Measurements from ENCODE around the gene STX1A. TPM values are rescaled to one million over a fixed set of nuclear protein-coding genes. Genes with fewer than 3 reads are reported as not detected.

Gene STX1A
- polyA plus RNA-seq, 2 of the 4 experiments (the other 2 are of a cell fraction): 49.2 to 81.7 TPM

DNA sequence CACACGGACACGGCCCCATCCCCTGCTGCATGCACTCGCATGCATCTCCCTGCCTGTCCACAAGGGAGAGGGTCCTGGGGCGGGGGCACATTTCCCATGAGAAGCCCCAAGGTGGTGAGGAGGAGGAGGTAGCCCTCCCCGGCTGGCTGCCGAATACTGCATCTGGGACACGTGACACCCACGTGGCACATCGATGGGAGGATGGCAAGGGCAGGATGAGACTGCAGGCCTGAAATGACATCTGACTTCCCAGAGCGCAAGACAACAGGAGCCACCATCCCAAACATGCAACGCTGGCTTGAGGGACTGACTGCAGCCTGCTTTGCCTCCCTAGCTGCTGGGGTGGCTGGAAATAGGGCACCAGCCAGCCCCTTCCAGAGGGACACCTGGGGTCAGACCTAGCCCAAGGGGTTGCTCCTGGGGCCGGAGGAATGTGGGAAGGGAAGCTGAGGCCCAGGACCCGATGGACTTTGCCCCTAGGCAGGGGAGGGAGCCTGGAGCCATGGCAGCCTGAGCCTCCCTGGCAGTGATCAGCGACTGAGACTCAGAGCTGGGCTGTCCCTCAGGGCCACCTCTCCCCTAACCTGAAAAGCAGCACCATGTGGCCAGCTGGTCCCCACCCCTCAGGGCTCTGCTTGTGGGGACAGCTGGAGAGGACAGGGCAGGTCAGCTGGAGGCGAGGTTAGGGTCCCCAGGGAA is 19.9 kb downstream of the STX1A start:
- ATAC-seq (no peak), DNase-seq (ENCODE audit: low read depth in 1 of 2, low spot score in 1 of 2) (no peak), FAIRE-seq (no peak)
- 0 out of 3 replicates have a peak overlapping the region, but pooled peaks have one; percentile 7 for H3K4me2 ChIP-seq
- POLR2A ChIA-PET: interaction anchor here (0.5 kb wide), 1 partner anchor 12 kb away, joined by 4 read pairs; no protein-coding TSS in a partner anchor
- 80% methylated on average over 9 of the region's 15 CpGs for WGBS (ENCODE audit: missing lambda C conversion rate)
- CTCF ChIA-PET: interaction anchor here (2.3 to 10.0 kb wide), 6 partner anchors 8 to 93 kb away, joined by 17 to 139 read pairs (median 52); partner anchors contain the start of gene STX1A
- H3K9me3 ChIP-seq: no peaks in the 10 kb centered on the region
- no peak overlapping the region for H3K4me3 ChIP-seq
- peak overlapping the region; percentile 42 to 99; a peak in 5 of 6 replicates for H3K27ac ChIP-seq
- peak in 1 of 2 experiments; percentile 3; a peak in 1 of 5 replicates for TF ChIP-seq JUN (IDR thresholded peaks at IDR 0.05)
- TF ChIP-seq RFX5 (IDR thresholded peaks at IDR 0.05): no peak
- peak; percentile 46; the same call in 1 of the 2 replicates for TF ChIP-seq POLR2AphosphoS2 (conservative IDR thresholded peaks at IDR 0.05; ENCODE audit: low read length)
- TF ChIP-seq, protein P1, sequence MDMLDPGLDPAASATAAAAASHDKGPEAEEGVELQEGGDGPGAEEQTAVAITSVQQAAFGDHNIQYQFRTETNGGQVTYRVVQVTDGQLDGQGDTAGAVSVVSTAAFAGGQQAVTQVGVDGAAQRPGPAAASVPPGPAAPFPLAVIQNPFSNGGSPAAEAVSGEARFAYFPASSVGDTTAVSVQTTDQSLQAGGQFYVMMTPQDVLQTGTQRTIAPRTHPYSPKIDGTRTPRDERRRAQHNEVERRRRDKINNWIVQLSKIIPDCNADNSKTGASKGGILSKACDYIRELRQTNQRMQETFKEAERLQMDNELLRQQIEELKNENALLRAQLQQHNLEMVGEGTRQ (IDR thresholded peaks at IDR 0.05): peak; percentile 60
- H3K4me1 ChIP-seq: peaks cover 60% of the 10 kb centered on the region

DNA sequence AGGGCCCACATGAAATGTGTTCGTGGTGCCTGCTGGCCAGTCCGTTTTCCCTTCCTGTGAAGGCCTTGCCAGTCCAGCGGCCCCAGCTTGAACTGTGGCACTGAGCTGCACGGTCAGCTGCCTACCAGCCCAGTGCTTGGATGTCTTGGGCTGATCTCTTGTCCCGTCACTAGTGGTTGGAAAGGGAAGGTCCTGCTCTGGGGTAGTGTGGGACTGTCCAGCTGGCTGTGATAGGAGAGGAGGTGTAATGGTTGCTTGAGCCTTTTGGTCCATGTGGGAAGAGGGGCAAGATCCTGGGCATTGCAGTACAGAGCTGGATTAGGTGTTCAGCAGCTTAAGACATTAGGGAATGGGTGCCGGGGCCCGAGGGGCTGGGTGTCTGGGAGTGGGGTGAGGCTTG is 21.1 kb downstream of the STX1A start:
- DNase-seq (ENCODE audit: low read depth in 1 of 2, low spot score in 1 of 2) (no peak), FAIRE-seq (no peak), ATAC-seq (no peak)
- peak overlapping the region in 1 of 2 experiments; percentile 99; a peak in 3 of 6 replicates for H3K27ac ChIP-seq
- no peak overlapping the region for H3K4me2 ChIP-seq
- CTCF ChIA-PET: interaction anchor here (0.7 to 10.0 kb wide), 8 partner anchors 10 to 92 kb away, joined by 3 to 139 read pairs (median 9); partner anchors contain the start of genes BUD23, DNAJC30, STX1A and VPS37D
- WGBS (ENCODE audit: missing lambda C conversion rate): 87% methylated on average over 5 of the region's 7 CpGs
- POLR2A ChIA-PET: interaction anchor here (0.6 to 2.1 kb wide), 4 partner anchors 7 to 27 kb away, joined by 3 to 16 read pairs (median 4); no protein-coding TSS in a partner anchor
- no peak overlapping the region for H3K4me3 ChIP-seq
- no peaks in the 10 kb centered on the region for H3K9me3 ChIP-seq
- H3K4me1 ChIP-seq: peaks cover 48% of the 10 kb centered on the region
- TF ChIP-seq, protein P2, sequence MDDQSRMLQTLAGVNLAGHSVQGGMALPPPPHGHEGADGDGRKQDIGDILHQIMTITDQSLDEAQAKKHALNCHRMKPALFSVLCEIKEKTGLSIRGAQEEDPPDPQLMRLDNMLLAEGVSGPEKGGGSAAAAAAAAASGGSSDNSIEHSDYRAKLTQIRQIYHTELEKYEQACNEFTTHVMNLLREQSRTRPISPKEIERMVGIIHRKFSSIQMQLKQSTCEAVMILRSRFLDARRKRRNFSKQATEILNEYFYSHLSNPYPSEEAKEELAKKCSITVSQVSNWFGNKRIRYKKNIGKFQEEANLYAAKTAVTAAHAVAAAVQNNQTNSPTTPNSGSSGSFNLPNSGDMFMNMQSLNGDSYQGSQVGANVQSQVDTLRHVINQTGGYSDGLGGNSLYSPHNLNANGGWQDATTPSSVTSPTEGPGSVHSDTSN (IDR thresholded peaks at IDR 0.05): 0 out of 2 replicates have a peak, but pooled peaks have one; percentile 30
- no peak for TF ChIP-seq ESRRA (IDR thresholded peaks at IDR 0.05; ENCODE audit: borderline replicate concordance, low read length)
- no peak for TF ChIP-seq CEBPB (IDR thresholded peaks at IDR 0.05)
- TF ChIP-seq, protein P3, sequence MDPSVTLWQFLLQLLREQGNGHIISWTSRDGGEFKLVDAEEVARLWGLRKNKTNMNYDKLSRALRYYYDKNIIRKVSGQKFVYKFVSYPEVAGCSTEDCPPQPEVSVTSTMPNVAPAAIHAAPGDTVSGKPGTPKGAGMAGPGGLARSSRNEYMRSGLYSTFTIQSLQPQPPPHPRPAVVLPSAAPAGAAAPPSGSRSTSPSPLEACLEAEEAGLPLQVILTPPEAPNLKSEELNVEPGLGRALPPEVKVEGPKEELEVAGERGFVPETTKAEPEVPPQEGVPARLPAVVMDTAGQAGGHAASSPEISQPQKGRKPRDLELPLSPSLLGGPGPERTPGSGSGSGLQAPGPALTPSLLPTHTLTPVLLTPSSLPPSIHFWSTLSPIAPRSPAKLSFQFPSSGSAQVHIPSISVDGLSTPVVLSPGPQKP (IDR thresholded peaks at IDR 0.05; ENCODE audit: low read depth, low read length): no peak
- TF ChIP-seq POLR2AphosphoS2 (conservative IDR thresholded peaks at IDR 0.05; ENCODE audit: low read length): peak; percentile 93
- TF ChIP-seq, protein P4, sequence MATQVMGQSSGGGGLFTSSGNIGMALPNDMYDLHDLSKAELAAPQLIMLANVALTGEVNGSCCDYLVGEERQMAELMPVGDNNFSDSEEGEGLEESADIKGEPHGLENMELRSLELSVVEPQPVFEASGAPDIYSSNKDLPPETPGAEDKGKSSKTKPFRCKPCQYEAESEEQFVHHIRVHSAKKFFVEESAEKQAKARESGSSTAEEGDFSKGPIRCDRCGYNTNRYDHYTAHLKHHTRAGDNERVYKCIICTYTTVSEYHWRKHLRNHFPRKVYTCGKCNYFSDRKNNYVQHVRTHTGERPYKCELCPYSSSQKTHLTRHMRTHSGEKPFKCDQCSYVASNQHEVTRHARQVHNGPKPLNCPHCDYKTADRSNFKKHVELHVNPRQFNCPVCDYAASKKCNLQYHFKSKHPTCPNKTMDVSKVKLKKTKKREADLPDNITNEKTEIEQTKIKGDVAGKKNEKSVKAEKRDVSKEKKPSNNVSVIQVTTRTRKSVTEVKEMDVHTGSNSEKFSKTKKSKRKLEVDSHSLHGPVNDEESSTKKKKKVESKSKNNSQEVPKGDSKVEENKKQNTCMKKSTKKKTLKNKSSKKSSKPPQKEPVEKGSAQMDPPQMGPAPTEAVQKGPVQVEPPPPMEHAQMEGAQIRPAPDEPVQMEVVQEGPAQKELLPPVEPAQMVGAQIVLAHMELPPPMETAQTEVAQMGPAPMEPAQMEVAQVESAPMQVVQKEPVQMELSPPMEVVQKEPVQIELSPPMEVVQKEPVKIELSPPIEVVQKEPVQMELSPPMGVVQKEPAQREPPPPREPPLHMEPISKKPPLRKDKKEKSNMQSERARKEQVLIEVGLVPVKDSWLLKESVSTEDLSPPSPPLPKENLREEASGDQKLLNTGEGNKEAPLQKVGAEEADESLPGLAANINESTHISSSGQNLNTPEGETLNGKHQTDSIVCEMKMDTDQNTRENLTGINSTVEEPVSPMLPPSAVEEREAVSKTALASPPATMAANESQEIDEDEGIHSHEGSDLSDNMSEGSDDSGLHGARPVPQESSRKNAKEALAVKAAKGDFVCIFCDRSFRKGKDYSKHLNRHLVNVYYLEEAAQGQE (IDR thresholded peaks at IDR 0.05): no peak
- TF ChIP-seq JUN (IDR thresholded peaks at IDR 0.05): no peak
- TF ChIP-seq PHF8 (IDR thresholded peaks at IDR 0.05; ENCODE audit: borderline replicate concordance, low read depth): no peak
- TF ChIP-seq RAD21 (conservative IDR thresholded peaks at IDR 0.05 in 1 of 2, IDR thresholded peaks at IDR 0.05 in 1 of 2): no peak

DNA sequence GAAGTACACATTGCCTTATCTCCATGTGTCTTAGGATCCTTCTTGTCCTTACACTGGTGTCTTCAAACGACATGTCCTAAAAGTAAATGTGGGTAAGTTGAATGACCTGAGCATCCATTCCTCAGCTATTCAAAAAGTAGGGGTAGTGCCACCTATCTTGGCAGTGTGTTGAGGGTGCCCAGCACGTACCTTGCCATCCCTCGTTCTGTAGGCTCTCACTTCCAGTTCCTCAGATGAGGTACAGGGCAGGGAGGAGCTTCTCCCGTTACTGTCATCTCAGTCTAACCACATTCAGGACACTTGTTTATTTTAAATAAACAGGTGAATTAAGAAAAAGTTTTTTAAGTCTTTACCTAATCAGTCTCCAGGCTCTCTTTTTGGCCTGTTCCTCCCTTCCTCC is 23.1 kb downstream of the STX1A start:
- H3K4me2 ChIP-seq: no peak overlapping the region
- no peak for FAIRE-seq
- H3K4me3 ChIP-seq: no peak overlapping the region
- no peaks in the 10 kb centered on the region for H3K9me3 ChIP-seq
- H3K4me1 ChIP-seq: peaks cover 28% of the 10 kb centered on the region
- ATAC-seq: no peak
- WGBS (ENCODE audit: missing lambda C conversion rate): 93% methylated on average over 4 of the region's 4 CpGs
- DNase-seq (ENCODE audit: low read depth in 1 of 2, low spot score in 1 of 2): no peak
- H3K27ac ChIP-seq: no peak overlapping the region
- TF ChIP-seq, protein P5, sequence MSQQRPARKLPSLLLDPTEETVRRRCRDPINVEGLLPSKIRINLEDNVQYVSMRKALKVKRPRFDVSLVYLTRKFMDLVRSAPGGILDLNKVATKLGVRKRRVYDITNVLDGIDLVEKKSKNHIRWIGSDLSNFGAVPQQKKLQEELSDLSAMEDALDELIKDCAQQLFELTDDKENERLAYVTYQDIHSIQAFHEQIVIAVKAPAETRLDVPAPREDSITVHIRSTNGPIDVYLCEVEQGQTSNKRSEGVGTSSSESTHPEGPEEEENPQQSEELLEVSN (IDR thresholded peaks at IDR 0.05; ENCODE audit: borderline replicate concordance, low read depth): no peak
- no peak for TF ChIP-seq EP300 (IDR thresholded peaks at IDR 0.05)
- TF ChIP-seq KDM5A (IDR thresholded peaks at IDR 0.05): no peak
- TF ChIP-seq NR3C1 (IDR thresholded peaks at IDR 0.05): no peak
- TF ChIP-seq, protein P2 (IDR thresholded peaks at IDR 0.05): no peak
- TF ChIP-seq, protein P3 (IDR thresholded peaks at IDR 0.05; ENCODE audit: low read depth, low read length): no peak
- TF ChIP-seq RNF2 (IDR thresholded peaks at IDR 0.05; ENCODE audit: borderline replicate concordance, low read depth): no peak
- TF ChIP-seq RFX5 (IDR thresholded peaks at IDR 0.05): no peak
- TF ChIP-seq ZFP36 (IDR thresholded peaks at IDR 0.05; ENCODE audit: borderline replicate concordance, partially characterized antibody): no peak
- TF ChIP-seq MAZ (IDR thresholded peaks at IDR 0.05; ENCODE audit: borderline replicate concordance, low read depth, low read length): no peak
- ChIA-PET POLR2A (interaction anchor here (0.6 to 2.1 kb wide), 6 partner anchors 9 to 72 kb away, joined by 3 to 16 read pairs (median 4); partner anchors contain the start of genes BUD23 and MLXIPL), CTCF (interaction anchor here (1.1 to 10.0 kb wide), 12 partner anchors 9 to 90 kb away, joined by 3 to 139 read pairs (median 8); partner anchors contain the start of gene STX1A)

Measured in A549 (cell line).